Activated CD4-positive, alpha-beta T cell treated with anti-CD3 and anti-CD28 coated beads, Interleukin-2, amount 10 ng/mL, durations not matched to agents 7 days and 5 days (primary cell): ENCODE results near the gene CHST11. TPM values are rescaled to one million over a fixed set of nuclear protein-coding genes. Genes with fewer than 3 reads are reported as not detected.

Experiments used
- CTCF ChIA-PET: fragments of 350-600 bp; sonication (Branson Sonifier 250); formaldehyde crosslinking; loops from one replicate; lab custom pipeline; 2021; ENCODE audit warnings: antibody characterized with exemption; lab: Charles Lee
- POLR2A ChIA-PET: fragments of 350-600 bp; sonication (Branson Sonifier 250); formaldehyde crosslinking; loops from one replicate; lab custom pipeline; 2021; ENCODE audit warnings: antibody characterized with exemption; lab: Charles Lee
- DNase-seq: peaks from one replicate; pipeline ENCODE4 v3.0.0-alpha.2; 2020
- H3K27ac Mint-ChIP-seq: one replicate; pipeline ENCODE4 v1.8.0; 2021; ENCODE audit warnings: mild to moderate bottlenecking, moderate library complexity, mixed read lengths
- H3K27me3 Mint-ChIP-seq: one replicate; pipeline ENCODE4 v1.8.0; 2021; ENCODE audit warnings: mixed read lengths
- H3K36me3 Mint-ChIP-seq: one replicate; pipeline ENCODE4 v1.8.0; 2021; ENCODE audit warnings: low read depth, mixed read lengths
- H3K4me1 Mint-ChIP-seq: one replicate; pipeline ENCODE4 v1.8.0; 2021; ENCODE audit warnings: mixed read lengths
- H3K4me3 Mint-ChIP-seq: one replicate; pipeline ENCODE4 v1.8.0; 2021; ENCODE audit warnings: mild to moderate bottlenecking, moderate library complexity, mixed read lengths
- H3K9me3 Mint-ChIP-seq: one replicate; pipeline ENCODE4 v1.8.0; 2021; ENCODE audit warnings: mixed read lengths
- total RNA-seq, 2 experiments: library from RNA; stranded (reverse); gene quantifications; one replicate each; pipeline ENCODE4 v1.2.3, GENCODE V29; 2021

CHST11 gene
- total RNA-seq, 2 experiments from 2014 or later, result 56.4 to 56.6 TPM

DNA sequence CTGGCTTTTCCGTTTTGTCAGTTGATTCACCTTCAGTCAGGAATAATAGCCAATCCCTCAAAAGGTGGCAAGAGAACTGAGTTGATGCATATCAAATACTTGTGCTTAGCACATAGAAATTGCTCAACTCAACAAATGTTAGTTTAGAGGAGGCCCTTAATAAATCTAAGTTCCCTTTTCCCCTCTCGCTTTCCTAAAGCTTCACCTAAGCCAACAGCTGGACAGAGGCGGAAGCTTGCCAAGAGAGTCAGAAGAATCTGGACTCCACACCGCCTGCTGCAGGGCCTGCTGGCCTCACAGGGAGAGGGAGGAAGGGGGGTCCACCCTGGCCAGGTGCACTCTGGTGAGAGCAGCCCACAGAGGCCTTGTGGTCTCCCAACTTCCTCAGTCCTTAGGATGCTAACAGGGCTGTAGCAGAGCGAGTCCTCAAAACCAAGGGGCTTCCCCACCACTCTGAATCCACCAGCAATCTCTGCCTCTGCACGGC, 213.1 kb downstream of the CHST11 start:
- Mint-ChIP-seq H3K4me1 (peaks cover 53% of the 10 kb centered on the region), H3K27ac (peak overlapping the region; percentile 77), H3K4me3 (no peak overlapping the region), H3K9me3 (no peaks in the 10 kb centered on the region), H3K27me3 (no peaks in the 10 kb centered on the region), H3K36me3 (peaks cover 13% of the 10 kb centered on the region)
- ChIA-PET CTCF (no interaction called here), POLR2A (no interaction called here)
- peak; percentile 48 for DNase-seq

DNA sequence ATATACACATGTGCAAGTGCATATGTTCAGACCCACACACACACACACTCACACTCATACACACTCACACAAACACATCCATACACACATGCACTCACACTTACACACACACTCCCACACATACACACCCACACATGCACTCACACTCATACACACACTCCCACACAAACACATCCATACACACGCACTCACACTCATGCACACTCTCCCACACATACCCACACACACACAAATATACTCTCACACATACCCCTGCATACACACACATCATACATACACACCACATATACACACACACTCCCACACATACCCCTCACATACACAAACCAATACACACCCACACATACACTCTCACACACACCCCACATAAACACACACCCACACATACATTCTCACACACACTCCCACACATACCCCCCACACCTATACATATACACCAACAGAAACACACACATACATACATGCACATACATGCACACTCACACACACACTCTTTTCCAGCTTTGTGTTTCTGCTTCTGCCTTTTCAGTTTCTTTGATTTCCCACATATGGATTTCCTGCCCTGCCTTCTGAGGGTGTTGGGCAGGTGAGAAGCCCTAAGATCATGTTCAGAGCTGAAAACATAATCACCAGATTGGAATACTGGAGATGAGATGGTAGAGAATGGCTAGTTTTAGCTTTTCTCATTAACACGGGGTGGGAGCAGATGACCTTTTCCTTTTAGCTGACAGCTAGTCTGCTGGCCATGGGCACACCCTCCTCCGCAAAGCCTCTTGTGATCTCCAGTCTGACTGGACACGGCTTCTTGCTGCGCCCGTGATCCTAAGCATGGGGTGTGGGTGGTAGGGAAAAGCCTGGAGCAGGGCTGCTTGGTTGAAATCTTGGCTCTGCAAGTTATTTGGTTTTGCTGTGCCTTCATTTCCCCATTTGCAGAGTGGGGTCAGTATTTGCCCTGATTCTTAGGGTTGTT, 214.0 kb downstream of the CHST11 start:
- Mint-ChIP-seq H3K4me1 (peaks cover 48% of the 10 kb centered on the region), H3K4me3 (peak overlapping the region; percentile 54), H3K9me3 (no peaks in the 10 kb centered on the region), H3K36me3 (peaks cover 8% of the 10 kb centered on the region), H3K27ac (peak overlapping the region; percentile 77), H3K27me3 (no peaks in the 10 kb centered on the region)
- POLR2A ChIA-PET, result no interaction called here
- DNase-seq, result no peak
- CTCF ChIA-PET, result interaction anchor here (0.8 to 1.6 kb wide), 3 partner anchors 9 to 289 kb away, joined by 3 to 6 read pairs (median 4); no protein-coding TSS in a partner anchor

DNA sequence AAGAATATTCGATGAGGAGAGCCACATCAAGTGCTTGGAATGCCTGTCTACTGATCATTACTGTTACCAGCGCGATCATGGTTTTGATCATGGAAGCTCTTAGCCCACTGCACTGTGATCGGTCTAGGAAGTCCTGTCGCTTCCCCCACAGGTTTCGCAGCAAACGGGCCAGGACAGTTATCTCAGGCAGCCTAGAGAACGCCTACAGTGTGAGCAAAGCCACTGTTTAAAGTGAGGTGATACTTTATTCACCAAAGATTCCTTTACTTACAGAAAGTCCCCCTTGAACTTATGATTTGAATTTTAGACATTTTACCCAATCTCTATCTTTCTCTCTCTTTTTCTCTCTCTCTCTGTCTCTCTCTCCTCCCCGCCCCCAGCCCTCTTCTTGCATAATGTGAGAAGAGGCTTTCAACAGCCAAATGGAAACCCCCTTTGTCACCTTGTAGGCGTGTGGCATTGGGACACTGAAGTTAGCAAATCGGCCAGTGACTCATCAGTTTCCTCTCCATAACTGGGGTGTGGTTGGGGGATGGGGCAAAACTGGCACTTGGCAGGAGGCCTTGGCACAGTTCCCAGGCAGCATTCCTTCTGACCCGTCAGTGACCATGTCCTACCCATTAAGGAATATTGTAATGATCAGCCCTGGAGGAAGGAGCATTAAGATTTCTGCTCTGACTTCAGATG, 214.8 kb downstream of the CHST11 start:
- CTCF ChIA-PET, result interaction anchor here (0.8 to 1.6 kb wide), 7 partner anchors 9 to 290 kb away, joined by 3 to 8 read pairs (median 3); no protein-coding TSS in a partner anchor

DNA sequence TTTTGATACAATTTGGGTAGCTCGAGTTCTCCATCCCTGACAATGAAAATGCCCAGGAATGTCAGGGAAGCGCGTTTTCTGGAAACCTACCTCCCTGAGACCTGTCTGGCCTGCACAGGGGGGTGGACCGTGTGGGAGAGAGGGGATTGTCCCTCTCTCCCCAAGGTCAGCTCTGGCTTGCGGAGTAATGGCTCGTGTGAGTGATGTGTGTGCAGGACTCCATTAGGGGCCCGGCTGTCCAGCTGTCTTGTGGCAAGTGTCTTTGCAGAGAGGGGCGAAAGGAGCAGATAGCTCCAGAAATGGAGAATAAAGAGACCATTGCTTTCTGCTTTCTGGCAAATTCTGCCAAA, 215.3 kb downstream of the CHST11 start:
- Mint-ChIP-seq H3K36me3 (peaks cover 7% of the 10 kb centered on the region), H3K4me3 (no peak overlapping the region)

More for the DNA sequence above, 214.8 kb downstream of the CHST11 start:
- peak overlapping the region; percentile 54 for H3K4me3 Mint-ChIP-seq
- POLR2A ChIA-PET, result no interaction called here
- H3K27me3 Mint-ChIP-seq, result no peaks in the 10 kb centered on the region
- peaks cover 48% of the 10 kb centered on the region for H3K4me1 Mint-ChIP-seq
- no peaks in the 10 kb centered on the region for H3K9me3 Mint-ChIP-seq
- peak overlapping the region; percentile 77 for H3K27ac Mint-ChIP-seq
- DNase-seq, result peak; percentile 62
- peaks cover 5% of the 10 kb centered on the region for H3K36me3 Mint-ChIP-seq

DNA sequence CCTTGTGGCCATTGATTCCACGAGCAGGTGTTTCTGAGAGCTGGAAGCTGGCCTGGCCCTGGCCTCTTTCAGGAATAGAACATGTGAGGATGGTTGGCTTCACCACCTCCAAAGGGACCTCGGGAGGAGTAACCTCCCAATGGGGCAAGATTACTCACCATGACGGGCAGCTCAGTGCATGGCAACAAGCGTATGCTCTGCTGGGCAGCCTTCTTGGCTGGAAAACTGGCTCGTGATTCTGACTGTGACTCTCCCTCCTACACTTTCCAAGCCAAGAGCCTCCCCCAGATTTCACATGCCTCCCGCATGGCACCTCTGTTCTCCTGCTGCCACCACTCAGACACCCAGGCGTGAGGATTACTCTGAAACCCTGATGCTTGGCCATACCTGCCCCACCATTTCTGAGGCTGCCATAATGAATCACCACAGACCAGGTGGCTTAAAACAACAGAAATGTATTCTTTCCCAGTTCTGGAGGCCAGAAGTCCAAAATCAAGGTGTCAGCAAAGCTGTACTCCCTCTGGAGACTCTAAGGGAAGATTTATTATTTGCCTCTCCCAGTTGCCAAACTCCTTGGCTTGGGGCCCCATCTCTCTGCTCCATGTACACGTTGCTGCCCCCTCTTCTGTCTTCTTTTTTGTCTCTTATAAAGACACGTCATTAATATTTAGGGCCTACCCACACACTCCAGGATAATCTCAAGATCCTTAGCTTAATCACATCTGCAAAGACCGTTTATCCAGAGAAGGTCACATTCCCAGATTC, 215.9 kb downstream of the CHST11 start:
- H3K4me3 Mint-ChIP-seq, result no peak overlapping the region
- ChIA-PET CTCF (interaction anchor here (0.8 to 1.6 kb wide), 5 partner anchors 8 to 118 kb away, joined by 3 to 8 read pairs (median 3); no protein-coding TSS in a partner anchor), POLR2A (no interaction called here)
- H3K4me1 Mint-ChIP-seq, result peaks cover 49% of the 10 kb centered on the region
- peaks cover 7% of the 10 kb centered on the region for H3K36me3 Mint-ChIP-seq
- H3K27me3 Mint-ChIP-seq, result no peaks in the 10 kb centered on the region
- peak overlapping the region; percentile 73 for H3K27ac Mint-ChIP-seq
- no peaks in the 10 kb centered on the region for H3K9me3 Mint-ChIP-seq
- no peak for DNase-seq

More for the DNA sequence above, 215.3 kb downstream of the CHST11 start:
- POLR2A ChIA-PET, result no interaction called here
- DNase-seq, result no peak
- Mint-ChIP-seq H3K27me3 (no peaks in the 10 kb centered on the region), H3K4me1 (peaks cover 48% of the 10 kb centered on the region), H3K9me3 (no peaks in the 10 kb centered on the region), H3K27ac (peak overlapping the region; percentile 67)
- CTCF ChIA-PET, result interaction anchor here (0.8 to 1.6 kb wide), 5 partner anchors 9 to 118 kb away, joined by 3 to 8 read pairs (median 3); no protein-coding TSS in a partner anchor

DNA sequence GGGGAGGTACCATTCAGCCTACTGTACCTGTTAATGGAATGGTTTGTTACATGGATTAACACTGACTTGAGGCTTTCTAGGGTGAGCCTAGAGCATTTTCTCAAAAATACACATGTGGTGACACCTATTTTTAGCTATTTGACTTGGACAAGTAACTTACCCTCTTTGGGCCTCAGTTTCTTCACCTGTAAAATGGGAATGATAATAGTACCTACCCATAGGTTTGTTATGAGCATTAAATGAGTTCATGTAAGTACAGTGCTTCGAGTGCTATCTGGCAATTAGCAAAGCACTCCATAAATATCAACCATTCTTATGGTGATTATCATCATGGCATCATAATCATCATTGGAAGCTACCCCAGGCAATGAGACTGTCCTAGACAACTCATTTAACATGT, 216.5 kb downstream of the CHST11 start:
- no peak for DNase-seq
- no peaks in the 10 kb centered on the region for H3K9me3 Mint-ChIP-seq
- ChIA-PET CTCF (no interaction called here), POLR2A (no interaction called here)
- H3K4me3 Mint-ChIP-seq, result no peak overlapping the region
- H3K27ac Mint-ChIP-seq, result no peak overlapping the region
- H3K4me1 Mint-ChIP-seq, result peaks cover 54% of the 10 kb centered on the region
- H3K36me3 Mint-ChIP-seq, result peaks cover 7% of the 10 kb centered on the region
- H3K27me3 Mint-ChIP-seq, result no peaks in the 10 kb centered on the region

DNA sequence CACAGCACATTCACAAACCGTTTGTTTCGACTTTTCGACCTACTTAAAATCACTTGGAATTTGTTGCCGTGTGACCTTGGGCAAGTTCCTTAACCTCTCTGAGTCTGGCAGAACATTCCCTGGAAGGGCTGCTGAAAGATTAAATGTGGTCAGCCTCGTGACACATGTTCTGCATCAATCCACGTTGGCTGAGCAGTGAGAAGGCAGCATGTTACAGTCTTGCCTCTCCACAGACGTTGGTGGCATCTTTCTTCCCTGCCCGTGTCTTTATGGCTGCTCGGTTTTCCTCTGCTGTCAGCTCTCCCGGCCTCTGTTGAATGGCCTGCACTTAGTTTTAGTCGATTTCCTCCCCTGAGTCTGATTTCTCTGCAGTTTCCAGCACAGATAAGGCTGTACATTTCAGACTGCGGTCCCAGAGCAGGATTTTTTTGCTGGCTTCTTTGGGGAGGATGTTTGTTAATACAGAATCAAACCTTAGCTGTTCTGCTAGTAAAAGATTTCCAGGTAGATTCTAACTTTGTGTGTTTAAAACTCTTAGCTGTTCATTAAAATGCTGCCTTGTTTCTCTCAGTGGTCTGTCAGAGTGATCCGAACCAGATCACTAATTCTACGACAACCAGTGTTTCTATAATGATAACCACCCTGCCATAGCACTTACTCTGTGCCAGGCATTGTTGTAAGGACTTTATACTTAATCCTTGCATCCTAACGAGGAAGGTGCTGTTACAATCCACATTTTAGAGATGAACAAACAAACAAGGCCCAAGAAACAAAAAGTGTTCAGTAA, 217.1 kb downstream of the CHST11 start:
- ChIA-PET CTCF (no interaction called here), POLR2A (interaction anchor here (0.6 kb wide), 1 partner anchor 370 kb away, joined by 3 read pairs; no protein-coding TSS in a partner anchor)
- Mint-ChIP-seq H3K4me1 (peaks cover 54% of the 10 kb centered on the region), H3K36me3 (peaks cover 7% of the 10 kb centered on the region), H3K27ac (no peak overlapping the region), H3K9me3 (no peaks in the 10 kb centered on the region), H3K4me3 (no peak overlapping the region), H3K27me3 (no peaks in the 10 kb centered on the region)
- DNase-seq, result no peak

DNA sequence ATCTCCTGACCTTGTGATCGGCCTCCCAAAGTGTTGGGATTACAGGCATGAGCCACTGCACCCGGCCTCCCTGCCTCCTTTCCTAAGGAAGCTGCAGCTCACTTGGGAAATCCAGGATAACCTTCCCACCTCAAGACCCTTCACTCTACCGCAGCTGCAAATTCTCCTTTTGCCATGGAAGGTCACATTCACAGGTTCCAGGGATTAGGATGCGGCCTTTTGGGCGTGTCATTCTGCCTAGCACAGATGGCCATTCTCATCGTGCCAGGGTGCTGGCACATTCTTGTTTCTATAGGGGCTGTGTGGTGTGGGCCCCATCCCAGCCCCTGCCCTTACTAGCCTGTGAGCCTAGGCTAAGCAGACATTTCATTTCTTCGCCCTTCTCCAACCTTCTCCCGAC, 219.9 kb downstream of the CHST11 start:
- ChIA-PET CTCF (interaction anchor here (0.9 kb wide), 1 partner anchor 375 kb away, joined by 3 read pairs; no protein-coding TSS in a partner anchor), POLR2A (no interaction called here)
- Mint-ChIP-seq H3K36me3 (peaks cover 5% of the 10 kb centered on the region), H3K27me3 (no peaks in the 10 kb centered on the region), H3K4me3 (no peak overlapping the region), H3K9me3 (no peaks in the 10 kb centered on the region), H3K4me1 (peaks cover 49% of the 10 kb centered on the region), H3K27ac (no peak overlapping the region)
- no peak for DNase-seq

DNA sequence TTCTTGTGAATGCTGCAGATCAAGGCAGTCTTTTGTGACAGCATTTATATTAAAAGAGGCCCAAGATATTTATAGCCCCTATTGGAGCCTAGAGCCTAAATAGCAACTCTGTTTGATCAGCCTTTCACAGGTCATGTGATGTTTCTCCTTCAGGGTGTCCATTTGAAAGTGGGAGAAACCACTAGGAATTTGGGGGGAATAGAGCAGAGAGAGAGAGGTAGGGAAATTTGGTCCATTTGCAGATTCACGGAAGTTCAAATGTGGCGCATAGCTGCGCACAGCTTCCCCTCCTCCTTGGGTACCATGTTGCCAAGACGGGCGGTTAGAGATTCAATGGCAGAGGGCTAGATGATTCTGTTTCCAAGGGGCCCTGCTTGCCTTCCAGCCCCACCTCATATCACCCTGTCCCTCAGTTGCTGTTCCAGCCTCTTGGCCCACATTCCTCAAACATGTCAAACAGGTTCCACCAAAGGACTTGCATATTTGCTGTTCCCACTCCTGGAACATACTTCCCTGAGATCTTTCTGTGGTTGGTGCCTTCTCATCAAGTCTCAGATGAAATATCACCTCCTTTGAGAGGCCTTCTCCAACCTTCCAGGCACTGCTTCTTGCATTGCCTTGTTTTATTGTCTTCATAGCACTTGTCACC, 220.8 kb downstream of the CHST11 start:
- Mint-ChIP-seq H3K9me3 (no peaks in the 10 kb centered on the region), H3K4me3 (no peak overlapping the region), H3K27me3 (no peaks in the 10 kb centered on the region), H3K4me1 (peaks cover 48% of the 10 kb centered on the region), H3K36me3 (peaks cover 3% of the 10 kb centered on the region), H3K27ac (no peak overlapping the region)
- ChIA-PET POLR2A (no interaction called here), CTCF (interaction anchor here (0.9 kb wide), 1 partner anchor 374 kb away, joined by 3 read pairs; no protein-coding TSS in a partner anchor)
- no peak for DNase-seq

DNA sequence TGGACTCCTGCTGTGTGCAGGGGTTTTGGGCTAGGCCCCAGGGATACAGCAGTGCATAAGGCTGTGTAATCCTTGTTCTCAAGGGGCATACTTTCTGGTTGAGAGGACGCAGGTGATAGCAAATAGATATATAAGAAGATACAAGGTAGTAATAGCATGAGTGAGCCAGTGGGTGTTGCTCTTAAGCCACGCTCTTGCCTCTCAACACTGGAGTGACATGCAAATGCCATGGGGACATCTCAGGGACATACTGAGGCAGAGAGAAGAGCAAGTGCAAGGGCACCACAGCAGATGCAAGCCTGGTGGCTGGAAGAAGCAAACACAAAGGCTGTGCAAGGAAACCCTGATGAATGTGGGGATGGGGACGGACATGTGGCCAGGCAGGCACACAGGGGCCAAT, 223.3 kb downstream of the CHST11 start:
- Mint-ChIP-seq H3K9me3 (peaks cover 2% of the 10 kb centered on the region), H3K27me3 (no peaks in the 10 kb centered on the region), H3K27ac (peak overlapping the region; percentile 39), H3K4me1 (peaks cover 64% of the 10 kb centered on the region), H3K4me3 (no peak overlapping the region), H3K36me3 (peaks cover 13% of the 10 kb centered on the region)
- ChIA-PET CTCF (interaction anchor here (1.8 kb wide), 1 partner anchor 8 kb away, joined by 6 read pairs; no protein-coding TSS in a partner anchor), POLR2A (no interaction called here)
- peak; percentile 61 for DNase-seq

DNA sequence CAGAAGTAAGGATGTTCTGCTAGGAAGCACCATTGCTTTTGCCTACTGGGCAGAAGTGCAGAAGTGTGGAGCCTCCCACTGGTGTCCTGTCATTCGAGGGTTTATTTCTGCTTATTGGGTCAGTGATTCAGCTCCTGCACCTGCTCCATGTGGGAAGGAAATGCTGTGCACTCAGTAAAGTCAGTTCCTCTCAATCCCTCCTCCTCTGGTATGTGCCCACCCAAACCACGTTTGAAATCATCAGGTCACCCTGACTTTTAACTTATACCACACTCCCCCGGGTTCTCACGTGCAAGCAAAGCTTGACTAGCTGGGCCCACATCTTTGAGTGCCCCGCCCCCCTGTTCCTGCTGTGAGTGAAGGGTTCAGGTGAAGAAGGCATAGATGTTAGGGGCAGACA, 223.7 kb downstream of the CHST11 start:
- ChIA-PET CTCF (interaction anchor here (1.8 kb wide), 1 partner anchor 9 kb away, joined by 6 read pairs; no protein-coding TSS in a partner anchor), POLR2A (no interaction called here)
- Mint-ChIP-seq H3K27me3 (no peaks in the 10 kb centered on the region), H3K4me3 (no peak overlapping the region), H3K9me3 (peaks cover 2% of the 10 kb centered on the region), H3K4me1 (peaks cover 68% of the 10 kb centered on the region), H3K27ac (no peak overlapping the region), H3K36me3 (peaks cover 18% of the 10 kb centered on the region)
- DNase-seq, result no peak
